T-cell (primary cell): ENCODE results near the gene MPRIP. TPM values are rescaled to one million over a fixed set of nuclear protein-coding genes. Genes with fewer than 3 reads are reported as not detected.
A peak's percentile ranks its signal among the peaks of the same experiment; 100 is the strongest.
"Not testable (repeated sequence)": the region's sequence is repeated elsewhere in the genome, so short reads cannot be mapped to it uniquely, and the experiment has no call there.

Experiments
- ATAC-seq, 4 experiments: fragments of 200-7000 bp in 3 of 4; fragments of 150-1000 bp in 1 of 4; cut with Tn5 transposase; replicated peaks in 1 of 4; 1 replicate in 3 of 4; 2 replicates in 1 of 4; pipeline ENCODE4 v1.10.0; 2021; ENCODE audit warnings: moderate library complexity in 3 of 4, mild to moderate bottlenecking in 2 of 4, moderate number of reproducible peaks in 1 of 4
- CTCF ChIA-PET, 2 donors: fragments of 300-600 bp; sonication (Branson Sonifier 250); formaldehyde crosslinking; loops; one replicate each; lab custom pipeline; 2022; ENCODE audit warnings: antibody characterized with exemption in 2 of 2; lab: Charles Lee
- POLR2A ChIA-PET, 2 donors: fragments of 300-600 bp; sonication (Branson Sonifier 250); formaldehyde crosslinking; loops; one replicate each; lab custom pipeline; 2022; ENCODE audit warnings: antibody characterized with exemption in 2 of 2; lab: Charles Lee
- DNase-seq, 35 experiments: peaks; one replicate each; pipeline versions ENCODE4 v3.0.0 to v3.0.0-alpha.2; 2013 to 2023
- H3K27ac ChIP-seq: one replicate; pipeline ENCODE4 v1.5.1; 2013; ENCODE audit warnings: low read length
- H3K27me3 ChIP-seq, 2 experiments: replicated peaks in 1 of 2; 1 replicate in 1 of 2; 2 replicates in 1 of 2; pipeline versions ENCODE4 v1.6.1 to v1.7.0; 2013; ENCODE audit warnings: low read length in 1 of 2, mixed read lengths in 1 of 2; ENCODE audit not compliant: control insufficient read depth in 2 of 2, insufficient read depth in 2 of 2; ENCODE audit errors: extremely low read depth in 1 of 2
- H3K36me3 ChIP-seq, 2 donors: 1 replicate in 1 of 2; 2 replicates in 1 of 2; pipeline versions ENCODE4 v1.6.1 to v1.7.0; 2013; ENCODE audit warnings: low read length in 1 of 2; ENCODE audit not compliant: control insufficient read depth in 2 of 2, insufficient read depth in 1 of 2; ENCODE audit errors: extremely low read depth in 1 of 2
- H3K4me1 ChIP-seq, 2 experiments: 1 replicate in 1 of 2; 2 replicates in 1 of 2; pipeline versions ENCODE4 v1.6.1 to v1.7.0; 2013; ENCODE audit warnings: low read length in 2 of 2, mixed read lengths in 1 of 2; ENCODE audit not compliant: insufficient read depth in 2 of 2, control insufficient read depth in 1 of 2; ENCODE audit errors: extremely low read depth in 1 of 2
- H3K4me3 ChIP-seq, 2 donors: 1 replicate in 1 of 2; 2 replicates in 1 of 2; pipeline versions ENCODE4 v1.5.1 to v1.7.0; 2013; ENCODE audit warnings: mild to moderate bottlenecking in 2 of 2, low read length in 1 of 2, moderate library complexity in 1 of 2; ENCODE audit not compliant: control insufficient read depth in 1 of 2; ENCODE audit errors: extremely low read depth in 1 of 2
- H3K9me3 ChIP-seq: 2 replicates; pipeline ENCODE4 v1.7.0; 2013
- H3K27ac Mint-ChIP-seq, 2 donors: one replicate each; pipeline ENCODE4 v1.8.0; 2020 to 2021; ENCODE audit warnings: mild to moderate bottlenecking in 2 of 2, mixed read lengths in 2 of 2
- H3K27me3 Mint-ChIP-seq, 2 donors: one replicate each; pipeline ENCODE4 v1.8.0; 2021 to 2022; ENCODE audit warnings: mixed read lengths in 2 of 2
- H3K36me3 Mint-ChIP-seq: one replicate; pipeline ENCODE4 v1.8.0; 2021; ENCODE audit warnings: mixed read lengths
- H3K4me1 Mint-ChIP-seq, 3 donors: one replicate each; pipeline ENCODE4 v1.8.0; 2020 to 2022; ENCODE audit warnings: mixed read lengths in 3 of 3, mild to moderate bottlenecking in 1 of 3
- H3K4me3 Mint-ChIP-seq, 3 donors: one replicate each; pipeline ENCODE4 v1.8.0; 2020 to 2022; ENCODE audit warnings: mild to moderate bottlenecking in 3 of 3, mixed read lengths in 3 of 3, moderate library complexity in 3 of 3
- H3K9me3 Mint-ChIP-seq, 3 donors: one replicate each; pipeline ENCODE4 v1.8.0; 2020 to 2022; ENCODE audit warnings: mixed read lengths in 3 of 3
- WGBS: methylation state at CpG from one replicate; pipeline ENCODE4 v1.1.5; 2013; ENCODE audit warnings: missing lambda C conversion rate; ENCODE audit not compliant: insufficient coverage; 5-methylcytosine and 5-hydroxymethylcytosine counted together
- total RNA-seq, 35 experiments: library from RNA in 6 of 35; stranded (reverse) in 6 of 35; fragments of 120-200 nt in 1 of 35; gene quantifications; one replicate each; pipeline versions ENCODE4 v1.2.1 to v1.2.4 and lab custom pipeline; 2013 to 2026

MPRIP gene
- total RNA-seq, 5 donors from 2014 or later (not counting 1 experiment from before 2014, with no cell fraction given): 189 to 266 (median 247) TPM

DNA sequence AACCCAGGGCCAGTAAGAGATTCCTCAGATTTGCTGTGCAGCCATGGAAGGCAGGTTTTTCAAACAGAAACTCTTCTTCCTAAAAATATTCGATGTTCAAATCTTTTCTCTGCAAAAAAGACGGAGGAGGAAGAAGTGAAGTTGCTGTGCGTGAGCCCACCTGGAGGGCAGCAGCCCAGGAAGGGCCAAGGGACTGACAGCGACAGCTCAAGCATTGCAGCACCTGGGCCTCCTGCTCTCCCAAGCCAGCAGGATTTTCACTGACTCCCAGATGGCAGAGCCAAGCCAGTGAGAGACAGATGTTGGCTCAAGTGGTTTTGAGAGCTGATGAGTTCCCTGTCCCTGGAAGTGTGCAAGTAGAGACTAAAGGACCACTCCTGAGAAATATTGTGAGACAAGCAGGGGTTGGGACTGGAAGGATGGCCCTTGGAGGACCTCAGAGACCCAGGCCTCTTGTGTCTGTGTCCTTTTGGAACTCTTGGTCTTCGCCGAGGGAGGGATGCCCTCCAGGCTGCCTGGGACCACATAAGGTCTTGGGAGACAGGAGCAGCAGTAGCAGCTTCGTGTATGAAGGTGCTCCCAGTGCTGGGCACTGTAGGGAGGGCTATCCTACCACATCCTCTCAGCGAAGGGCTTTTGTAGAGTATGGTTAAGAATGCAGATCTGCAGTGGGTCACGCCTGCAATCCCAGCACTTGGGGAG lies 41.0 kb upstream of the MPRIP start:
- CTCF ChIA-PET: interaction anchor here in 1 of 2 donors (1.0 kb wide), 1 partner anchor 106 kb away, joined by 3 read pairs; no protein-coding TSS in a partner anchor
- no peak overlapping the region for H3K4me3 Mint-ChIP-seq
- 93% methylated on average over 6 of the region's 9 CpGs for WGBS
- H3K4me1 Mint-ChIP-seq: peaks cover 2 to 6% (median 3%) of the 10 kb centered on the region in 3 donors
- Histone ChIP-seq H3K27ac (no peak overlapping the region), H3K9me3 (no peaks in the 10 kb centered on the region), H3K4me1 (peaks cover 0 to 8% of the 10 kb centered on the region in 2 experiments), H3K36me3 (no peaks in the 10 kb centered on the region), H3K4me3 (no peak overlapping the region), H3K27me3 (peaks cover 0 to 13% of the 10 kb centered on the region in 2 experiments)
- no peaks in the 10 kb centered on the region for H3K36me3 Mint-ChIP-seq
- POLR2A ChIA-PET: no interaction called here
- H3K27ac Mint-ChIP-seq: no peak overlapping the region
- H3K9me3 Mint-ChIP-seq: no peaks in the 10 kb centered on the region
- DNase-seq: no peak
- no peaks in the 10 kb centered on the region for H3K27me3 Mint-ChIP-seq
- ATAC-seq: peak in 3 of 4 experiments; percentile 10 to 47 (median 21)

- Histone ChIP-seq H3K27me3 (peaks cover 0 to 13% of the 10 kb centered on the region in 2 experiments), H3K36me3 (no peaks in the 10 kb centered on the region), H3K4me3 (no peak overlapping the region), H3K9me3 (no peaks in the 10 kb centered on the region), H3K4me1 (peaks cover 0 to 8% of the 10 kb centered on the region in 2 experiments), H3K27ac (no peak overlapping the region)
- H3K4me3 Mint-ChIP-seq: no peak overlapping the region
- no peak overlapping the region for H3K27ac Mint-ChIP-seq
- H3K4me1 Mint-ChIP-seq: peaks cover 2 to 6% (median 3%) of the 10 kb centered on the region in 3 donors
- WGBS: 47% methylated on average over 13 of the region's 22 CpGs
- H3K36me3 Mint-ChIP-seq: no peaks in the 10 kb centered on the region
- H3K27me3 Mint-ChIP-seq: no peaks in the 10 kb centered on the region
- ChIA-PET POLR2A (no interaction called here), CTCF (no interaction called here)
- DNase-seq (peak; percentile 22 to 85 (median 68)), ATAC-seq (peak; percentile 87 to 97 (median 93))
- no peaks in the 10 kb centered on the region for H3K9me3 Mint-ChIP-seq
Measured at GRCh38 chr17:17001874-17002520, 40.3 kb upstream of the MPRIP start.

GRCh38 chr17:17002731-17003715 lies 39.2 kb upstream of the MPRIP start:
- H3K27me3 ChIP-seq: peaks cover 0 to 13% of the 10 kb centered on the region in 2 experiments
- H3K27ac Mint-ChIP-seq, H3K4me3 Mint-ChIP-seq, POLR2A ChIA-PET, H3K4me1 Mint-ChIP-seq, H3K36me3 ChIP-seq, H3K4me3 ChIP-seq, H3K4me1 ChIP-seq, H3K36me3 Mint-ChIP-seq, H3K9me3 ChIP-seq, DNase-seq, ATAC-seq, H3K27ac ChIP-seq, H3K27me3 Mint-ChIP-seq, CTCF ChIA-PET, H3K9me3 Mint-ChIP-seq: not testable (repeated sequence)
- WGBS: 92% methylated on average over 14 of the region's 20 CpGs

- Histone ChIP-seq H3K4me1 (peaks cover 0 to 8% of the 10 kb centered on the region in 2 experiments), H3K36me3 (no peaks in the 10 kb centered on the region), H3K27ac (no peak overlapping the region), H3K4me3 (no peak overlapping the region), H3K9me3 (no peaks in the 10 kb centered on the region), H3K27me3 (peaks cover 0 to 17% of the 10 kb centered on the region in 2 experiments)
- no peak for ATAC-seq
- no peak for DNase-seq
- H3K36me3 Mint-ChIP-seq: no peaks in the 10 kb centered on the region
- H3K9me3 Mint-ChIP-seq: no peaks in the 10 kb centered on the region
- H3K4me3 Mint-ChIP-seq: no peak overlapping the region
- peaks cover 2 to 6% (median 3%) of the 10 kb centered on the region in 3 donors for H3K4me1 Mint-ChIP-seq
- ChIA-PET POLR2A (no interaction called here), CTCF (no interaction called here)
- WGBS: 78% methylated on average over 17 of the region's 19 CpGs
- H3K27me3 Mint-ChIP-seq: no peaks in the 10 kb centered on the region
- no peak overlapping the region for H3K27ac Mint-ChIP-seq
Measured at GRCh38 chr17:17004251-17004996, 37.8 kb upstream of the MPRIP start.

GRCh38 chr17:17004997-17005614 lies 37.2 kb upstream of the MPRIP start:
- H3K27ac ChIP-seq, H3K4me3 ChIP-seq, H3K4me1 ChIP-seq, ATAC-seq, H3K27me3 Mint-ChIP-seq, H3K9me3 Mint-ChIP-seq, H3K36me3 Mint-ChIP-seq, H3K36me3 ChIP-seq, CTCF ChIA-PET, H3K4me3 Mint-ChIP-seq, H3K9me3 ChIP-seq, DNase-seq, H3K4me1 Mint-ChIP-seq, H3K27ac Mint-ChIP-seq: not testable (repeated sequence)
- POLR2A ChIA-PET: interaction anchor here in 1 of 2 donors (0.5 kb wide), 1 partner anchor 204 kb away, joined by 6 read pairs; no protein-coding TSS in a partner anchor
- 89% methylated on average over 10 of the region's 14 CpGs for WGBS
- H3K27me3 ChIP-seq: peaks cover 0 to 13% of the 10 kb centered on the region in 2 experiments
